ENCODE measurements around the gene C4orf54. TPM values are rescaled to one million over a fixed set of nuclear protein-coding genes. Genes with fewer than 3 reads are reported as not detected.

Gene C4orf54
- total RNA-seq, 2 donors from 2014 or later = 0.32 to 0.62 TPM

GRCh38 chr4:99630857-99631360 is 26.7 kb downstream of the C4orf54 start:
- Histone ChIP-seq H3K4me3 (no peak overlapping the region), H3K36me3 (no peaks in the 10 kb centered on the region), H3K27ac (no peak overlapping the region), H3K4me1 (replicated peaks) (no peaks in the 10 kb centered on the region), H3K9me3 (no peaks in the 10 kb centered on the region), H3K27me3 (replicated peaks; ENCODE audit: insufficient read depth) (no peaks in the 10 kb centered on the region)
- intact Hi-C loops (cut with DNase I) = no loop called here
- TF ChIP-seq POLR2AphosphoS5 (IDR thresholded peaks at IDR 0.05) (no peak), CTCF (IDR thresholded peaks at IDR 0.05) (no peak), POLR2A (IDR thresholded peaks at IDR 0.05) (no peak)
- no peak for DNase-seq (ENCODE audit: low spot score)
- WGBS = 80% methylated on average over 1 of the region's 1 CpG

- TF ChIP-seq POLR2A (IDR thresholded peaks at IDR 0.05) (no peak), POLR2AphosphoS5 (IDR thresholded peaks at IDR 0.05) (no peak), CTCF (IDR thresholded peaks at IDR 0.05) (no peak)
- Histone ChIP-seq H3K27me3 (replicated peaks; ENCODE audit: insufficient read depth) (no peaks in the 10 kb centered on the region), H3K9me3 (no peaks in the 10 kb centered on the region), H3K27ac (no peak overlapping the region), H3K36me3 (no peaks in the 10 kb centered on the region), H3K4me3 (no peak overlapping the region), H3K4me1 (replicated peaks) (no peaks in the 10 kb centered on the region)
- no peak for DNase-seq (ENCODE audit: low spot score)
- intact Hi-C loops (cut with DNase I) = no loop called here
Measured at GRCh38 chr4:99629962-99630554, 27.6 kb downstream of the C4orf54 start.

- H3K27me3 ChIP-seq (replicated peaks; ENCODE audit: insufficient read depth) = no peaks in the 10 kb centered on the region
- H3K27ac ChIP-seq = no peak overlapping the region
- DNase-seq (ENCODE audit: low spot score) = no peak
- no peaks in the 10 kb centered on the region for H3K4me1 ChIP-seq (replicated peaks)
- 78% methylated on average over 1 of the region's 1 CpG for WGBS
- H3K9me3 ChIP-seq = no peaks in the 10 kb centered on the region
- TF ChIP-seq CTCF (IDR thresholded peaks at IDR 0.05) = no peak
- no peak for TF ChIP-seq POLR2AphosphoS5 (IDR thresholded peaks at IDR 0.05)
- TF ChIP-seq POLR2A (IDR thresholded peaks at IDR 0.05) = no peak
- no peaks in the 10 kb centered on the region for H3K36me3 ChIP-seq
- intact Hi-C loops (cut with DNase I) = no loop called here
- H3K4me3 ChIP-seq = no peak overlapping the region
Measured at GRCh38 chr4:99628040-99628439, 29.6 kb downstream of the C4orf54 start.

- TF ChIP-seq POLR2A (IDR thresholded peaks at IDR 0.05) (no peak), POLR2AphosphoS5 (IDR thresholded peaks at IDR 0.05) (no peak), CTCF (IDR thresholded peaks at IDR 0.05) (no peak)
- Histone ChIP-seq H3K9me3 (no peaks in the 10 kb centered on the region), H3K4me1 (replicated peaks) (no peaks in the 10 kb centered on the region), H3K4me3 (no peak overlapping the region), H3K27me3 (replicated peaks; ENCODE audit: insufficient read depth) (no peaks in the 10 kb centered on the region), H3K36me3 (no peaks in the 10 kb centered on the region), H3K27ac (no peak overlapping the region)
- intact Hi-C loops (cut with DNase I) = no loop called here
- 82% methylated on average over 5 of the region's 5 CpGs for WGBS
- DNase-seq (ENCODE audit: low spot score) = no peak
Measured at GRCh38 chr4:99625369-99625768, 32.3 kb downstream of the C4orf54 start.

GRCh38 chr4:99624141-99624719 is 33.4 kb downstream of the C4orf54 start:
- TF ChIP-seq POLR2A (IDR thresholded peaks at IDR 0.05) = no peak
- TF ChIP-seq POLR2AphosphoS5 (IDR thresholded peaks at IDR 0.05) = no peak
- no peak for TF ChIP-seq CTCF (IDR thresholded peaks at IDR 0.05)
- Histone ChIP-seq H3K27ac (peak overlapping the region in 1 of 2 donors; percentile 17), H3K4me1 (replicated peaks) (no peaks in the 10 kb centered on the region), H3K27me3 (replicated peaks; ENCODE audit: insufficient read depth) (no peaks in the 10 kb centered on the region), H3K4me3 (no peak overlapping the region), H3K9me3 (no peaks in the 10 kb centered on the region), H3K36me3 (no peaks in the 10 kb centered on the region)
- WGBS = 62% methylated on average over 4 of the region's 4 CpGs
- no peak for DNase-seq (ENCODE audit: low spot score)
- intact Hi-C loops (cut with DNase I) = no loop called here

Measured in prostate gland (tissue), 2 donors.